Astrocyte (in vitro differentiated cells and primary cell): Measurements from ENCODE around the gene SNIP1.

ENCODE experiments used
- CTCF ChIP-seq: IDR thresholded peaks from 2 replicates; pipeline ENCODE4 v1.5.1; 2011; ENCODE audit warnings: low read depth, mild to moderate bottlenecking, inconsistent platforms, low read length, moderate library complexity; ENCODE audit not compliant: insufficient read depth
- EZH2 ChIP-seq: IDR thresholded peaks from 2 replicates; pipeline ENCODE4 v1.6.1; 2012; ENCODE audit warnings: mild to moderate bottlenecking, low read length, inconsistent platforms; ENCODE audit not compliant: insufficient read depth

- TF ChIP-seq CTCF (no peak), EZH2 (no peak)
Measured at GRCh38 chr1:37506740-37507139, 47.4 kb downstream of the SNIP1 start.
